ENCODE measurements around the gene ACTG1.

The ACTG1 gene

DNA sequence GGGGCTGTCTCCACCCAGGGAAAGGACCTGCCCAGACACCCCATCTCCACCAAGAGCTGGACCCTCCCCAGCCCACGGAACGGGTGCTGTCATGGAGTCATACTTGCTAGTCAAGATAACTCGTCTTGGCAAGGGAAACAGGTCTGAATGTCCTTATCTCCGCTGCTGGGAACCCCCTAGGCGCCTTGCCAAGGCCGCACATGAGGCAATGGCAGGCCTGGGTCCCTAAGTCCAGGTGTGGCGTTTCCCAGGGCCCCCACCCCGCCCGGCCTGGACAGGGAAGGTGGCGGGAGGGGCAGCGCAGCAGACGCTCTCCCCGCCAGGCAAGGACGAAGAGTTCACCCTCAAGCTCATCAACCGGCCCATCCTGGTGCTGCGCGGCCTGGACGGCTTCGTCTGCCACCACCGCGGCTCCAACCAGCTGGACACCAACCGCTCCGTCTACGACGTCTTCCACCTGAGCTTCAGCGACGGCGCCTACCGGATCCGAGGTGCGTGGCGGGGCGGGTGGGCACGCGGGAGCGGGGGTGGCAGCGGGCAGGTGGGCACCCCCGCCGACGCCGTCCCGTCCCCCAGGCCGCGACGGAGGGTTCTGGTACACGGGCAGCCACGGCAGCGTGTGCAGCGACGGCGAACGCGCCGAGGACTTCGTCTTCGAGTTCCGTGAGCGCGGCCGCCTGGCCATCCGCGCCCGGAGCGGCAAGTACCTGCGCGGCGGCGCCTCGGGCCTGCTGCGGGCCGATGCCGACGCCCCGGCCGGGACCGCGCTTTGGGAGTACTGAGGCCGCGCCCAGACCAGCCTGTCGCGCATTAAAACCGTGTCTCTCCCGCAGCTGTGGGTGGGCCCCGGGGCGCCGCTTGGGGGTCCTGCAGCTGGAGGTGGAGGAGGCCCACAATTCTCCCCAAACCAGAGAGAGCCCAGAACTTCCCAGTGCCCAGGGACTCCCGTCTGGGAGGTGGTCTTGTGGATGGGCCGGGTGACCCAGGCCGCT, 24.0 kb upstream of the ACTG1 start:
- no peaks in the 10 kb centered on the region for H3K27me3 ChIP-seq (ENCODE audit: control insufficient read depth, insufficient read depth, low read length)
- H2AFZ ChIP-seq: no peak overlapping the region

DNA sequence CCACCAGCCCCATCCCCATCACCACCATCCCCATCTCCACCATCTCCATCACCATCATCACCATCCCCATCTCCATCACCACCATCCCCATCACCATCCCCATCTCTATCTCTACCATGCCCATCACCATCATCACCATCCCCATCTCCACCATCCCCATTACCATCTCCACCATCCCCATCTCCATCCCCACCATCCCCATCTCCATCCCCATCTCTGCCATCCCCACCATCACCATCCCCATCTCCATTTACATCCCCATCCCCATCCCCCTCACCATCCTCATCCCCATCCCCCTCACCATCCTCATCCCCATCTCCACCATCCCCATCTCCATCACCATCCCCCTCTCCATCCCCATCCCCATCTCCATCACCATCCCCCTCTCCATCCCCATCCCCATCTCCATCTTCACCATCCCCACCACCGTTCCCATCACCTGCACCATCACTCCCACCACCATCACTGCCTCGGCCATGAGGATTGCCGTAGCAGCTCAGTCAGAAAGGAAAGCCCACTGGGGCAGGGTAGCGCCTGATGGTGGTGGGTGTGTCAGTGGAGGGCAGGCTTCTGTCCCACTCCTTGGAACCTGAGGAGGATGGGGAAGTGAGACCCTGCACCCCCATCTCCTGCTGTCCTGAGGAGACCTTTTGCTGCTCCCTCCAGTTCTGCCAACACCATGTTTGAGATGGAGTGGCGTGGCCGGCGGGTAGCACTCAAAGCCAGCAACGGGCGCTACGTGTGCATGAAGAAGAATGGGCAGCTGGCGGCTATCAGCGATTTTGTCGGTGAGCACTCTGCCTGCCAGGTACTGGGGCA, 23.1 kb upstream of the ACTG1 start:
- TF ChIP-seq, protein P1, sequence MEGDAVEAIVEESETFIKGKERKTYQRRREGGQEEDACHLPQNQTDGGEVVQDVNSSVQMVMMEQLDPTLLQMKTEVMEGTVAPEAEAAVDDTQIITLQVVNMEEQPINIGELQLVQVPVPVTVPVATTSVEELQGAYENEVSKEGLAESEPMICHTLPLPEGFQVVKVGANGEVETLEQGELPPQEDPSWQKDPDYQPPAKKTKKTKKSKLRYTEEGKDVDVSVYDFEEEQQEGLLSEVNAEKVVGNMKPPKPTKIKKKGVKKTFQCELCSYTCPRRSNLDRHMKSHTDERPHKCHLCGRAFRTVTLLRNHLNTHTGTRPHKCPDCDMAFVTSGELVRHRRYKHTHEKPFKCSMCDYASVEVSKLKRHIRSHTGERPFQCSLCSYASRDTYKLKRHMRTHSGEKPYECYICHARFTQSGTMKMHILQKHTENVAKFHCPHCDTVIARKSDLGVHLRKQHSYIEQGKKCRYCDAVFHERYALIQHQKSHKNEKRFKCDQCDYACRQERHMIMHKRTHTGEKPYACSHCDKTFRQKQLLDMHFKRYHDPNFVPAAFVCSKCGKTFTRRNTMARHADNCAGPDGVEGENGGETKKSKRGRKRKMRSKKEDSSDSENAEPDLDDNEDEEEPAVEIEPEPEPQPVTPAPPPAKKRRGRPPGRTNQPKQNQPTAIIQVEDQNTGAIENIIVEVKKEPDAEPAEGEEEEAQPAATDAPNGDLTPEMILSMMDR (IDR thresholded peaks at IDR 0.05): no peak
- no peak overlapping the region for H2AFZ ChIP-seq
- H3K36me3 ChIP-seq (ENCODE audit: control insufficient read depth, insufficient read depth, low read length): no peaks in the 10 kb centered on the region
- no peaks in the 10 kb centered on the region for H3K79me2 ChIP-seq
- H3K27ac ChIP-seq: no peak overlapping the region
- no peak overlapping the region for H3K9ac ChIP-seq
- H3K27me3 ChIP-seq (ENCODE audit: control insufficient read depth, insufficient read depth, low read length): no peaks in the 10 kb centered on the region
- no peak overlapping the region for H3K4me2 ChIP-seq (ENCODE audit: low read length)
- no peak overlapping the region for H3K4me3 ChIP-seq (ENCODE audit: low read depth, low read length)
- no peaks in the 10 kb centered on the region for H3K9me3 ChIP-seq (ENCODE audit: control insufficient read depth, low read length)
- H3K4me1 ChIP-seq: no peaks in the 10 kb centered on the region

More for the DNA sequence above, 24.0 kb upstream of the ACTG1 start:
- Histone ChIP-seq H3K9ac (no peak overlapping the region), H3K4me1 (no peaks in the 10 kb centered on the region), H3K36me3 (ENCODE audit: control insufficient read depth, insufficient read depth, low read length) (no peaks in the 10 kb centered on the region), H3K4me3 (ENCODE audit: low read depth, low read length) (no peak overlapping the region), H3K4me2 (ENCODE audit: low read length) (no peak overlapping the region), H3K9me3 (ENCODE audit: control insufficient read depth, low read length) (no peaks in the 10 kb centered on the region), H3K79me2 (no peaks in the 10 kb centered on the region), H3K27ac (no peak overlapping the region)
- TF ChIP-seq, protein P1 (IDR thresholded peaks at IDR 0.05): no peak

DNA sequence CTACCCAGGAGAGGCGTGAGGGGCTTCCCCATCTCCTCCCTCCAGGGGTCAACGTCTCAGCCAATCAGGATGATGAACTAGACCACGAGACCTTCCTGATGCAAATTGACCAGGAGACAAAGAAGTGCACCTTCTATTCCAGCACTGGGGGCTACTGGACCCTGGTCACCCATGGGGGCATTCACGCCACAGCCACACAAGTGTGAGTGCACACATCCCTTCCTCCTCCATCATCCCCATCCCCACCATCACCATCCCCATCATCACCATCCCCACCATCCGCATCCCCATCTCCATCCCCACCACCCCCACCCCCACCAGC, 22.4 kb upstream of the ACTG1 start:
- Histone ChIP-seq H2AFZ (no peak overlapping the region), H3K4me2 (ENCODE audit: low read length) (no peak overlapping the region), H3K36me3 (ENCODE audit: control insufficient read depth, insufficient read depth, low read length) (no peaks in the 10 kb centered on the region), H3K4me1 (no peaks in the 10 kb centered on the region), H3K27ac (no peak overlapping the region), H3K9ac (no peak overlapping the region), H3K27me3 (ENCODE audit: control insufficient read depth, insufficient read depth, low read length) (no peaks in the 10 kb centered on the region), H3K79me2 (no peaks in the 10 kb centered on the region), H3K9me3 (ENCODE audit: control insufficient read depth, low read length) (no peaks in the 10 kb centered on the region), H3K4me3 (ENCODE audit: low read depth, low read length) (no peak overlapping the region)
- TF ChIP-seq, protein P1 (IDR thresholded peaks at IDR 0.05): no peak

DNA sequence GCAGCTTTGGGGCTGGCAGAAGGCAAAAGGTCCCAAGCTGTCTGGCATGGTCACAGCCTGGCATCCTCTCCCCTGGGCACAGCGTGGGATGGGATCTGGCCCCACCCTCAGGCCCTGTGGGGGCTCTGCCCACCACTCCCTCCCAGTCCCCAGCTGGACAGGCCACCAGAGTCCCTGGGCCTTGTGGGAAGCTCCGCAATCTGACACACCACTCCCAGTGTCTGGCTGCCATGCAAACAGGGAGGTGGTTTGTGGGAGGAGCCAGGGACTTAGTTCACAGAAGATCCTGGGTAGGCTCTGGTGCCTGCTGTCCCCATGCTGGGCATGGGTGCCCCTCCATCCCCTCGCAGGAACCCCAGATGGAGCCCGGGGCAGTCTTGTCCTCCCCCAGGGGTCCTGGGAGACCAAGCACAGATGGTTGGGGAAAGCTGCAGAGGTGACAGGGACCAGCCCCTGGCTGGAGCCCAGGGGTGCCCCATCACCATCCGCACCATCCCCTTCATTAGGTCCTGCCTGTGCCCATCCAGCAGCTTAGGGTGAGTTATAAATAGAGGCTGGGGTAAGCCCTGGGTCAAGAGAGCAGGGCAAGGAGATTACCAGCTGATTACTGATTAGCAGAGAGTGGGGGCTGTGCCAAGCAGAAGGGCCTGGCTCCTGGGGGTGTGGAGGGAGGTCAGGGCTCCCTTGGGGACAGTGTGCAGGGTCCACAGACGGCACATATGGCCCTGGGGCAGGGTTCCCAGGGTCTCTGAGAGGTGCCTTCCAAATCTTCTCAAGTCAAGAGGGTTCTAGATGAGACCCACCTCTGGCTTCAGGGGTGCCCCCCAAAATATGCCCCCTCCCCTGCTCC, 21.8 kb upstream of the ACTG1 start:
- H3K36me3 ChIP-seq (ENCODE audit: control insufficient read depth, insufficient read depth, low read length): no peaks in the 10 kb centered on the region
- H3K4me3 ChIP-seq (ENCODE audit: low read depth, low read length): no peak overlapping the region
- no peaks in the 10 kb centered on the region for H3K27me3 ChIP-seq (ENCODE audit: control insufficient read depth, insufficient read depth, low read length)
- no peaks in the 10 kb centered on the region for H3K9me3 ChIP-seq (ENCODE audit: control insufficient read depth, low read length)
- no peak overlapping the region for H3K27ac ChIP-seq
- H2AFZ ChIP-seq: no peak overlapping the region
- TF ChIP-seq, protein P1 (IDR thresholded peaks at IDR 0.05): no peak
- H3K4me2 ChIP-seq (ENCODE audit: low read length): no peak overlapping the region
- no peaks in the 10 kb centered on the region for H3K4me1 ChIP-seq
- H3K79me2 ChIP-seq: no peaks in the 10 kb centered on the region
- H3K9ac ChIP-seq: no peak overlapping the region
